ENCODE measurements around the gene PLCB2. TPM values are rescaled to one million over a fixed set of nuclear protein-coding genes. Genes with fewer than 3 reads are reported as not detected.

The PLCB2 gene
- total RNA-seq, 1 experiment from 2014 or later, result 2.9 TPM

DNA sequence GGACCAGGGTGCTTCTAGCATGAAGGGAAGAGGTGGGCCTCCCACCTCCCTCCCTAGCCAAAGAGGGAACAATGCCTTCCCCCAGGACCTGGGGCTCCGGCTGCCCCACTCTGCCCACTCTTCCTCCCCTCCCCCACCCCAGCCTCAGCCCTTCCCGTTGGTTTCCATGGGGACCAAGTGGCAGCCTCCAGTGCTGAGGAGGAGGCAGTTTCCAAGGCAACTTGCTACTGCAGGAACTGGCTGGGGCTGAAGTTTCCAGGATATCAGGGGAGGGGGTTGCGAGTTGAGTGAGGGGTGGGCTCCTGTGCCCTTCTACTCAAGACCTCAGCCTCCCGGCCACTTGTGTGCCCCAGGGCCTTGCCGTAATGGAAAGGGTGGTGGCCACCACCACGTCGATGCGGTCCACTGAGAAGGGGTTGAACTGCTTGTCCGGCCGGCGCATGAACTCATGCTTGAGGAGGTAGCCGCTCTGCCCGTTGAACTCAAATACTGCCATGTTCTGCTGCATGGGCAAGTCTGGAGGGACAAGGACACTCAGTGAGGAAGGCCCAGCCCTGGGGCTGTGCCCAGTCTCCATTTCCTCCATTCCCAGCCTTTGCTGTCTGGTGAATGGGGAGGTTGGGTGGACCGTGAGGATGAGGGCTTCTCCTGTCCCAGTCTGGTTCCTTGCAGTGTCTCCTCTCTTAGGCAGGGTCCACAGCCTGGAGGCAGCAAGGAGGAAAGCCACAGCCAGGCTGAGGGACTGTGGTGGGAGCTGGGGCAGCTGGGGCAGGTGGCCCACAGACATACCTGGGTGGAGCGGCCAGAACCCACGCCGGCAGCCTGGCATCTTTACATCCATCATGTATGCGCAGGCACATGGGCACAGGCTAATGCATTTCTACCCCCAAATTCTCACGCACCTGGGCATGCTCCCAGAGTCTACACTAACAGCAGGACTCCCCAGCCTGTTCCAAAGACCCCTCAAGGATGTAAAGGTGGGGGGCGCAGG lies 13.5 kb downstream of the PLCB2 start:
- H3K4me1 ChIP-seq, result peaks cover 9% of the 10 kb centered on the region
- no peak overlapping the region for H3K4me3 ChIP-seq
- no peaks in the 10 kb centered on the region for H3K36me3 ChIP-seq
- no peak overlapping the region for H3K27ac ChIP-seq
- H3K27me3 ChIP-seq, result no peaks in the 10 kb centered on the region
- H3K9me3 ChIP-seq (replicated peaks), result no peaks in the 10 kb centered on the region
- DNase-seq, result no peak

DNA sequence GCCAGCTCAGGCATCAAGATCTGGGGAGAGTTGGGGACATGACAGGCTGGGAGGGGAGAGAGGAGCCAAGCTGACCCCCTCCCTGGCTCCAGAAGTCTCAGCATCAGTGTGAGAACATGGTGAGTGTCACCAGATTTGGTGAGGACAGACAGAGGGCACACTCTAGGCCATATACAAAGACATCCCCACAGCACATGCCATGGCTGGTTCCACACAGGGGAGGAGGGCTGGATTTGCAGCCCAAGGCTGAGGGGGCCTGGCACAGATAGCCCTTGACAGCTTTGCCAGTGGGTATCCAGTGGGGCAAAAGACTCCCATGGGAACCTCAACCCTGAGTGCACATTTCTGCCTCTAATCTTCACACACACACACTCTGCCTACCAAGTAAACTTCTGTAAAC lies 14.7 kb downstream of the PLCB2 start:
- DNase-seq, result no peak
- Histone ChIP-seq H3K4me3 (no peak overlapping the region), H3K4me1 (peaks cover 19% of the 10 kb centered on the region), H3K36me3 (no peaks in the 10 kb centered on the region), H3K27me3 (no peaks in the 10 kb centered on the region), H3K9me3 (replicated peaks) (no peaks in the 10 kb centered on the region), H3K27ac (no peak overlapping the region)

DNA sequence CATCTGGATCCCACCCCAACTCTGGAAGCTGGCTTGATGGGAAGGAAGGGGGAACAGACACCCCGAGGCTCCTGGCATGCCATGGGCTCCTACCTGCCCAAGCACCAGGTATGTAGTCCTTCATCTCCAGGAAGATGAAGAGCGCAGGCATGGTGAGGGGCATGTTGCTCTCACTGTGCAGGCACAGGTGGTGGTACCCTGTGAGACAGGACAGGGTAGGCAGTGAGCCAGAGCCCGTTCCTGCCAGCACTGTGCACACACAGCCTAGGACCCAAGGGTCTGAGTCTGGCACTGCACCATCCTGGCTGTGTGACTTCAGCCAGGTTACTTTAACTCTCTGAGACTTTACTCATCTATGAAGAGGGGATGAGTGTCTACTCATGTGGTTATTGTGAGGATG lies 15.5 kb downstream of the PLCB2 start:
- DNase-seq, result no peak
- no peaks in the 10 kb centered on the region for H3K27me3 ChIP-seq
- H3K4me3 ChIP-seq, result no peak overlapping the region
- H3K27ac ChIP-seq, result no peak overlapping the region
- peaks cover 27% of the 10 kb centered on the region for H3K4me1 ChIP-seq
- H3K9me3 ChIP-seq (replicated peaks), result no peaks in the 10 kb centered on the region
- no peaks in the 10 kb centered on the region for H3K36me3 ChIP-seq

DNA sequence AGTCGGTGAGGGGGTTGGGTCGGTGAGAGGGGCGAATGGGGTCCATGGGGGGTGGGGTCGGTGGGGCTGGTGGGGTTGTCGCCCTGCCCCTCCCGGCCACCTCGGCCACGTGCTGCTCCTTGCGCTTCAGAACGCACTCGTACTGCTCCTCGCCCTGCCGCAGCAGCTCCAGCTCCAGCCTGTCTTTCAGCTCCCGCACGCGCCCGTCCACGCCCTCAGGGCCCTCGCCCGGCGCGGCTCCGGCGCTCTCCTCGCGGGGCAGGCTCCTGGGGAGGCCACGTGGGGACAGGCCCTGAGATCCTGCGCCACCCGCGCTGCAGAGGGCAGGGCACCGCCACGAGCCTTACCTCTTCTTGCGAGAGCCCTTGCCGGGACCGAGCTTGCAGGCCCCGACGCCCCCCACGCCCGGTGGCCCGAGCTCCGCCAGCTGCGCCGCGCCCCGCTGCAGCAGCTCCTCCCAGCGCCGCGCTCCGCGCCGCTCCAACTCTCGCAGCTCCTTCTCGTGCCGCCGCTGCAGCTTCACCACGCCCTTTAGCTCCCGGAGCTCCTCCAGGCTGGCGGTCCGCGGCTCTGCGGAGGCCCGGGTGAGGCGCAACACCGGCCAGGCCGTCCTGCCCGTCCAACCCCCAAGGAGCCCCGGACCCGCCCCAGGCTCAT lies 16.7 kb downstream of the PLCB2 start:
- peaks cover 36% of the 10 kb centered on the region for H3K4me1 ChIP-seq
- no peak overlapping the region for H3K27ac ChIP-seq
- H3K4me3 ChIP-seq, result peak overlapping the region; percentile 37
- no peaks in the 10 kb centered on the region for H3K27me3 ChIP-seq
- no peaks in the 10 kb centered on the region for H3K36me3 ChIP-seq
- no peak for DNase-seq
- no peaks in the 10 kb centered on the region for H3K9me3 ChIP-seq (replicated peaks)

DNA sequence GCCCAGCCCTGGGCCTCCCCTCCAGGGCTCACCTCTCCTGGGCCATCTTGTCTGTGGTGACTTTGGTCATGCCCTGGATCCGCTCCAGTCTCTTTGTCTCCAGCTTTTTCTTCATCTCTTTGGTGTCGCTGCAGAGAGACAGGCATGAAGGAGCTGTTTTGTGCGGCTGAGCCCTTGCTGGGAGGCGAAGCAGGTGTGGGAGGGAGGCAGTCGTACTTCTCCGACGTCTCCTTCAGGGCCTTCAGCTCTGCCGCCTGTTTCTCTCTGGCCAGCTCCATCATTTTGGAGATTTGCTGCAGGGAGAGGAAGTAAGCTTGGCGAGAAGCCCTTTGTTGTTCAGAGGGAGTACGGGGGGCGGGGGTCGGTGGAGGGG lies 17.2 kb downstream of the PLCB2 start:
- no peaks in the 10 kb centered on the region for H3K27me3 ChIP-seq
- H3K36me3 ChIP-seq, result no peaks in the 10 kb centered on the region
- DNase-seq, result no peak
- H3K4me3 ChIP-seq, result no peak overlapping the region
- peaks cover 40% of the 10 kb centered on the region for H3K4me1 ChIP-seq
- no peak overlapping the region for H3K27ac ChIP-seq
- H3K9me3 ChIP-seq (replicated peaks), result no peaks in the 10 kb centered on the region

DNA sequence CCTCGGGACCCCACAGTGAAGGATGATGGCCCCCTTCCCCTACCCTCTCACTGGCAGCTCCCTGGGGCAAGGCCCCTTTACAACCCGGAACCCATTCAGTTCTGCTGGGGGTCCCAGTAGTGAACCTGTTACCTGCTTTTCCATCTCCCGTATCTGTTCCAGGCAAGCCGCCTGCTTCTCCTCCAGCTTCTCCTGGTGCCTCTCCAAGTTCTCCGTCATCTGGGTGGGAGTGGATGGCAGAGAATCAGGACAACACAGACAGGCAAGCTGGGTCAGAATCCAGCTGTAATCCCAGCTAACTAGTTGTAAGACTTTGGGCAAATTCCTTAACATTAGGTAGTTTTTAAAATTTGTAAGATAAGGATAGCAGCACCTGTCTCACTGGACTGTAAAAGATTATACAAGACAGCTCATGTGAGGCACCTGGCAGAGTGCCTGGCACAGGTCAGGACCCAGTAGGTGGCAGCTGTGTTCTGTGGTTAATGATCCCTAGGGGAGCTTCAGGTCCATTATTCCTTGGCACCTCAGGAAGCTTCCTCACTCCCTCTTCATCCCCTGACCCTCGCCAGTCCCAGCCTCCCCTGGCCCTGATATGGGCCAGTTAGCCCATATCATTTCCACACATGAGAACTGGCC lies 18.5 kb downstream of the PLCB2 start:
- Histone ChIP-seq H3K4me1 (peaks cover 48% of the 10 kb centered on the region), H3K9me3 (replicated peaks) (no peaks in the 10 kb centered on the region), H3K27ac (no peak overlapping the region), H3K4me3 (no peak overlapping the region), H3K36me3 (no peaks in the 10 kb centered on the region), H3K27me3 (no peaks in the 10 kb centered on the region)
- peak in 1 of 2 experiments; percentile 41 for DNase-seq

DNA sequence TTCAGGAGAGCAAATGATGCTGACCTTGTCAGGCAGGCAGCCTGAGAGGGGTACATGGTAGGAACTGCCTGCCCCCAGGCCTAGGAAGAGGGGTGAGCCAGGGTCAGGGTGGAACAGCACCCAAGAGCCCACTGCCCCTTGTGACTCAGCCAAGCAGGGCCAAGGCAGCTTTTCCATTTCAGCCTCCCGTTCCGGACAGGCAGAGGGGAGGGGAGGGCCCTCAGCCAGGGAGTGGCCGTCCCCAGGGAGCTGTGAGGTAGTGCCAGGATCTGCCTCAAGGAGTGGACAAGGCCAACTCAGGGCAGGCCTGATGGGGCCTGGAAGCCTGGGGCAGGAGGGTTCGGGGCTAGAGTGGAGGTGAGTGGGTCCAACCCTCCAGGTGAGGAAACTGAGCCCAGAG lies 19.8 kb downstream of the PLCB2 start:
- peak in 1 of 2 experiments; percentile 37 for DNase-seq
- H3K27ac ChIP-seq, result no peak overlapping the region
- H3K9me3 ChIP-seq (replicated peaks), result no peaks in the 10 kb centered on the region
- no peak overlapping the region for H3K4me3 ChIP-seq
- H3K27me3 ChIP-seq, result no peaks in the 10 kb centered on the region
- no peaks in the 10 kb centered on the region for H3K36me3 ChIP-seq
- peaks cover 48% of the 10 kb centered on the region for H3K4me1 ChIP-seq

DNA sequence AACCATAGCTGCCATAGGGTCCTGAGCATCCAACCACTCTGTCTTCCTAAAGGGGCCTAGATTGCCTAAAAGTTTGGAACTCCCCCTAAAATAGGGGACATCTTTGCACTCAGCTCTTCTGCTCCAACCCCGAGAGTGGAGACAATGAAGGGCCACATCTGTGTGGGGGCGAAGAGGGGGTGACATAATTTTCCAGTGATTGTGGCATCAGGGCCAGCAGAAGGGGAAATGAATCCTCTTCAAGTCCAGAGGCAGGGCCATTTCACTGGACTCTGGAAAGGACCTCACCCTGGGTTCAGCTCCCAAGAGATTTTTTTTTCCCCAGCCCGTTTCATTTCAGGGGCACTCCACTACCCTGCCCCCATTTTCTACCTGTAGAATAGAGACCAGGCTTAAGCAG lies 20.2 kb downstream of the PLCB2 start:
- Histone ChIP-seq H3K9me3 (replicated peaks) (no peaks in the 10 kb centered on the region), H3K27me3 (no peaks in the 10 kb centered on the region), H3K27ac (no peak overlapping the region), H3K4me1 (peaks cover 48% of the 10 kb centered on the region), H3K36me3 (no peaks in the 10 kb centered on the region), H3K4me3 (no peak overlapping the region)
- no peak for DNase-seq

DNA sequence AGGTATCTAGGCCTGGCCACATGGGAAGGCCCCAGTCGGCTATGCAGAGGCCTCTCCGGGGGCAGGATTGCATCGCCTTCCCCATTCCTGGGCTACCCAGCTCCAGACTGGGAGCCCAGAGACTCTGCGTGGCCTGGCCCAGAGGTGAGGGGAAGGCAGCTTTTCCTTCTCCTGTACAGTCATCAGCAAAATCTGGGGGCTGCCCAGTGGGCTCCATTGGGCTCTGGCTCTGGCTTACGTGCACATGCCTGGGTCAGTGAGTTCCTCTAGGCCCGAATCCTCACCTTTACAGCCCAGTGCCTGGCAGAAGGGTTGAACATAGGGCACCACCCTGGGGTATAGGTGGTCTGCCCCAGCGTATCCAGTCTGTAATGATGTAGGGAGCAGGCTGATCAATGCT lies 20.9 kb downstream of the PLCB2 start:
- H3K27ac ChIP-seq, result no peak overlapping the region
- no peak for DNase-seq
- H3K9me3 ChIP-seq (replicated peaks), result no peaks in the 10 kb centered on the region
- H3K4me3 ChIP-seq, result no peak overlapping the region
- H3K27me3 ChIP-seq, result no peaks in the 10 kb centered on the region
- H3K36me3 ChIP-seq, result no peaks in the 10 kb centered on the region
- peaks cover 48% of the 10 kb centered on the region for H3K4me1 ChIP-seq

DNA sequence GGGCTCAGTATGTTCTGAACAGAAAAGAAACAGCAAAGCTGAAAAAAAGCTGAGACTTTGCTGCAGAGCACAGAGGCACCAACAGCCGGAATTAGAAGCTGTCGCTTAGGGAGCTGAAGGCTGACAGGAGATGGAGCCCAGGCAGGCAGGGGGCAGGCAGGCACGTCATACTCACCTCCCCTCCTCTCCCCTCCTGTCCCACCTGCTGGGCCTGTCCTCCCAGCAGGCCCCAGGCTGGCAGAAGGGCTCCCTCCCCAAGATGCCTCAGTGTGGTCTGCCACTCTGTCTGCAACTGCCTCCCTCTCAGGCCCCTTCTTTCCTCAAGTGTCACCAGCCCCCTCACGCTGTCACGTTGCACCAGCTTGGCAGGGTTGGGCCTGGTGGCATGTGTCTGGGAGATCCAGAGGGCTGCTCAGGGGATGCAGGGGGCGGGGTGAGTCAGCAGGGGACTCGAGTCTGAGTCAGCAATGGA lies 21.6 kb downstream of the PLCB2 start:
- no peak overlapping the region for H3K27ac ChIP-seq
- H3K4me1 ChIP-seq, result peaks cover 48% of the 10 kb centered on the region
- no peaks in the 10 kb centered on the region for H3K27me3 ChIP-seq
- H3K4me3 ChIP-seq, result no peak overlapping the region
- DNase-seq, result no peak
- no peaks in the 10 kb centered on the region for H3K36me3 ChIP-seq
- H3K9me3 ChIP-seq (replicated peaks), result no peaks in the 10 kb centered on the region

DNA sequence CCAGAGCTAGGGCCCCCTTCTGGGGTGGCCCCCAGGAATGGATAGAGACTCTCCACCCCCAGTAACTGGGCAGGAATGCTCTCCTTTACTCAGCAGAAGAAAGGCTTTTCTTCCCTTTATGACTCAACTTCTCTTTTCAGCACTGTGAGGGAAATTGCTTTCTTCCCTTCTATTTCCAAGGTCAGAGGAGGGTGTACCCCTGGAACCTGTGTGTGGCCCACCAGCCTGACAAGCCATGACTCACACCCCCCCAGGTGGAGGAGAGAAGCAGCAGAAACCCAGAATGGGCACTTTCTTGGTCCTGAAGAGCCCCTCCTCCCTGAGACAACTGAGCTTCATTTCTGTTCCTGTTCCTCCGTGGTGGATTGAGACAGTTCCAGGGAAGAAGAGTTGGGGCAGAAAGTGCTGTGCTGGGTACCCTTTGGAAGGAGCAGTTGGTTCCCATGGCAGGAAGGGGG lies 22.2 kb downstream of the PLCB2 start:
- Histone ChIP-seq H3K27me3 (no peaks in the 10 kb centered on the region), H3K27ac (no peak overlapping the region), H3K9me3 (replicated peaks) (no peaks in the 10 kb centered on the region), H3K4me3 (no peak overlapping the region), H3K36me3 (no peaks in the 10 kb centered on the region), H3K4me1 (peaks cover 48% of the 10 kb centered on the region)
- DNase-seq, result no peak

DNA sequence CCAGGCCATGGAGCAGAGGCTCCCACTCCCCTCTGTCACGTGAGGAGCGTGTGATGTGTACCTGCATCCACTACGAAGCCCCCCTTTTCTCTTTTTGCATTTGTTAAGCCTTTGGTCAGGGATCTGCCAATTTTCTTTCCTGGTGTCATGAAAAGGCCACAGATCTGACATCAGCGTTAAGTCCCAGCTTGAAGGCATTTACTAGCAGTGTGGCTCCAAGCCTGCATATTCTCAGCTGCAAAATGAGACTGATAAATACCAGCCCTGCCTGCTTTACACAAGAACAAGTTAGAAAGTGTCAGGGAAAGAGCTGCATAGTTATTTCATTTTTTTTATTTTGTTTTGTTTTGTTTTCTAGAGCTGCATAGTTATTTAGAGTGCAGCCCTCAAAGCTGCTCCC lies 22.6 kb downstream of the PLCB2 start:
- Histone ChIP-seq H3K27me3 (no peaks in the 10 kb centered on the region), H3K27ac (no peak overlapping the region), H3K9me3 (replicated peaks) (no peaks in the 10 kb centered on the region), H3K4me1 (peaks cover 48% of the 10 kb centered on the region), H3K36me3 (no peaks in the 10 kb centered on the region), H3K4me3 (no peak overlapping the region)
- no peak for DNase-seq

DNA sequence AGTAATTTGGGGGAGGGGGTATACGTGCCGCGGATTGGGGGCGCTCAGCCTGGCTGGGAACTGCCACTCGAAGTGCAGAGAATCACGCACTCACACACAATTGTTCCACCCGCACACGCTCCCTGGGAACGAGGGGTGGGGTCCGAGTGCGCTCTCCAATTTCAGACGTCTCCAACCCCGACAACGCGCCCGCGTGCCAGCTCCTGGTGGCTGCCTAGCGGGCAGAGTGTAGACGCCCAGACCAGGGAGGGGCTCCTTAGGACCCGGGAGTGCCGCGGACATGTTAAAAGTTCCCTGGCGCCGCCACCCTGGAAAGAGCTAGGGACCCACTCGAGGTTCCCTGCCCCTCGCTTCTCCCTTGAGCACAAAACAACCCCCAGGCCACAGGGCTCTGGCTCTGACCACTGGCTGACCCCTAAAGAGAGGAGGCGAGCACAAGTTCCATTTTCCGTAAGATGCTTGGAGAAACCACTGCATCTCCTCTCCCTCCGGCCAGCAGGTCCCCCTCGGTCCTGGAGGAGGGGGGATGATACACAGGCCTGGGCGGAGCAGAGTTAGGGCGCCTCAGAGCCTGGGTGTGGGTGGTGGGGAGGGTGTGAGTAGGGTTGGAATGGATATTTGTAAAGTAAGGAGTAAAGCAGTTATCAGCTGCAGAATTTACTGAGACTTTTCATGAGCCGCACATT lies 24.0 kb downstream of the PLCB2 start:
- H3K36me3 ChIP-seq, result no peaks in the 10 kb centered on the region
- DNase-seq, result no peak
- no peak overlapping the region for H3K27ac ChIP-seq
- H3K4me1 ChIP-seq, result peaks cover 44% of the 10 kb centered on the region
- no peaks in the 10 kb centered on the region for H3K27me3 ChIP-seq
- H3K4me3 ChIP-seq, result no peak overlapping the region
- H3K9me3 ChIP-seq (replicated peaks), result no peaks in the 10 kb centered on the region

DNA sequence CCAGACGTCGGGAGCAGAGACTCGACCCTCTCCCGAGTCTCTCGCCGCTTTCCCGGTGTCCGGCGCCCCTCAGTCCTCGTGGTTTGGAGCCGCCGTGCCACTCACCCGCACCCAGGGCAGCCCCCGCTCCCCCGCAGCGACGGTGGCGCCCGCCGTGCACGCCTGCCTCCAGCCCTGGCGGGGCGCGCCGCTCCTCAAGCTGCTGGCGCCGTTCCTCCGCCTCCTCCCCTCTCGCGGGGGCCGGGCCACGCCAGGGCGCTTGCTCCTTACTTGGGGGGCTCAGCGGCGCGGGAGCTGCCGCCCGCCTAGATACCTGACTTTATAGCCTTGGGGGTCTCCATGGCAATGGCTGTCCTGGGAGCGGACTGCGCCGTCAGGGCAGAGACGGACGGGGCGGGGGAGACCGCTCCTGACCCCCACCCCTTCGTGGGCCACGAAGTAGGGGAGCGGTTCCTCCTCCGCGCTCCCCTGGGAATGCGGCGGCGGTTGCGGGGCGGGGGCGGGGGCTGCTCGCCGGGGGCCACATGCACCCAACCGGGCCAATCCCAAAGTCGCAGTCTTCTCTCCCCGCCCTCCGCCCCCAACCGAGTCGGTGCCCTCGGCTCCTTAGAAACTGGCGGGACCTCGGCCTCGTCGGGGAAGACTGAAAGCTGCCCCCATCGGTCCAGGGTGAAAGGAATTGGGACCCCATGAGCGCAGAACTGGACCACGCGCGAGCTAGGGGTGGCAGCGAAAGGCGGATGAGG lies 24.7 kb downstream of the PLCB2 start, which contains the start of gene ANKRD63:
Gene ANKRD63, minus strand, starts transcription at position 196 of the 746 bp plus-strand sequence. CDS start 478 bp downstream, outside the sequence.
- H3K27ac ChIP-seq, result no peak within 1 kb of the TSS
- H3K27me3 ChIP-seq, result no peaks in the 10 kb centered on the region
- peaks cover 46% of the 10 kb centered on the region for H3K4me1 ChIP-seq

More for the DNA sequence above, 24.7 kb downstream of the PLCB2 start, which contains the start of gene ANKRD63:
- DNase-seq, result no peak
- Histone ChIP-seq H3K9me3 (replicated peaks) (no peaks in the 10 kb centered on the region), H3K36me3 (no peaks in the 10 kb centered on the region), H3K4me3 (peak within 1 kb of the TSS; percentile 60)

Measured in SJCRH30 (cell line).